Lung (tissue), 12 donors: ENCODE measurements around the gene INF2. TPM values are rescaled to one million over a fixed set of nuclear protein-coding genes. Genes with fewer than 3 reads are reported as not detected.

ENCODE experiments used
- ATAC-seq: fragments of 200-7000 bp; cut with Tn5 transposase; one replicate; pipeline ENCODE4 v1.9.1; 2020; ENCODE audit warnings: moderate number of reproducible peaks; ENCODE audit not compliant: insufficient read depth, low FRiP score
- DNase-seq, 3 donors: peaks; one replicate each; pipeline ENCODE4 v3.0.0-alpha.2; 2013 to 2017
- H3K27ac ChIP-seq, 2 donors: one replicate each; pipeline ENCODE4 v1.5.1; 2013; ENCODE audit warnings: mild to moderate bottlenecking in 2 of 2, moderate library complexity in 2 of 2, control low read depth in 1 of 2, inconsistent platforms in 1 of 2, low read depth in 1 of 2, low read length in 1 of 2
- H3K27me3 ChIP-seq, 3 donors: one replicate each; pipeline ENCODE4 v1.5.1; 2013; ENCODE audit warnings: low read length in 2 of 3; ENCODE audit not compliant: control insufficient read depth in 3 of 3, insufficient read depth in 3 of 3
- H3K36me3 ChIP-seq, 4 donors: one replicate each; pipeline ENCODE4 v1.5.1; 2013; ENCODE audit warnings: low read length in 4 of 4, mild to moderate bottlenecking in 1 of 4, moderate library complexity in 1 of 4; ENCODE audit not compliant: control insufficient read depth in 4 of 4, insufficient read depth in 4 of 4
- H3K4me1 ChIP-seq, 5 donors: one replicate each; pipeline ENCODE4 v1.5.1; 2013; ENCODE audit warnings: low read length in 5 of 5, mild to moderate bottlenecking in 2 of 5, moderate library complexity in 1 of 5; ENCODE audit not compliant: control insufficient read depth in 5 of 5, insufficient read depth in 5 of 5
- H3K4me3 ChIP-seq: one replicate; pipeline ENCODE4 v1.5.1; 2013; ENCODE audit warnings: mild to moderate bottlenecking, control low read depth, moderate library complexity
- H3K9ac ChIP-seq, 2 donors: one replicate each; pipeline ENCODE4 v1.5.1; 2013; ENCODE audit warnings: low read length in 2 of 2, control low read depth in 1 of 2; ENCODE audit not compliant: insufficient read depth in 1 of 2
- H3K9me3 ChIP-seq, 4 donors: one replicate each; pipeline ENCODE4 v1.5.1; 2013; ENCODE audit warnings: low read length in 3 of 4, mild to moderate bottlenecking in 1 of 4, moderate library complexity in 1 of 4; ENCODE audit not compliant: control insufficient read depth in 4 of 4, insufficient read depth in 3 of 4
- WGBS, 2 donors: extraction: QIAGEN DNeasy Blood & Tissue Kit; methylation state at CpG; one replicate each; pipeline ENCODE4 v1.1.7; 2013; 5-methylcytosine and 5-hydroxymethylcytosine counted together
- polyA plus RNA-seq, 2 donors: library from polyadenylated mRNA; stranded (reverse); fragments of 200-250 nt; gene quantifications; one replicate each; pipeline ENCODE4 v1.2.1, GENCODE V29; 2013
- total RNA-seq, 2 donors: library from RNA; depleted of rRNA in 1 of 2; stranded (reverse); fragments of >200 nt in 1 of 2; gene quantifications; one replicate each; pipeline ENCODE4 v1.2.1, GENCODE V29; 2014 to 2021
- TF ChIP-seq, protein P1 (sequence below): IDR thresholded peaks from 2 replicates; pipeline ENCODE4 v1.5.1; 2012; ENCODE audit warnings: mild to moderate bottlenecking; ENCODE audit errors: control extremely low read depth, extremely low read depth
- donor health status: control.
- donor health status: control.
- donor health status: Bipolar disorder and iron deficiency.
- donor health status: healthy.
- donor health status: DM: yes; HTN: yes; CAD: no.

Gene INF2
- total and polyA plus RNA-seq, 4 donors: 46.1 to 119 (median 78.4) TPM

DNA sequence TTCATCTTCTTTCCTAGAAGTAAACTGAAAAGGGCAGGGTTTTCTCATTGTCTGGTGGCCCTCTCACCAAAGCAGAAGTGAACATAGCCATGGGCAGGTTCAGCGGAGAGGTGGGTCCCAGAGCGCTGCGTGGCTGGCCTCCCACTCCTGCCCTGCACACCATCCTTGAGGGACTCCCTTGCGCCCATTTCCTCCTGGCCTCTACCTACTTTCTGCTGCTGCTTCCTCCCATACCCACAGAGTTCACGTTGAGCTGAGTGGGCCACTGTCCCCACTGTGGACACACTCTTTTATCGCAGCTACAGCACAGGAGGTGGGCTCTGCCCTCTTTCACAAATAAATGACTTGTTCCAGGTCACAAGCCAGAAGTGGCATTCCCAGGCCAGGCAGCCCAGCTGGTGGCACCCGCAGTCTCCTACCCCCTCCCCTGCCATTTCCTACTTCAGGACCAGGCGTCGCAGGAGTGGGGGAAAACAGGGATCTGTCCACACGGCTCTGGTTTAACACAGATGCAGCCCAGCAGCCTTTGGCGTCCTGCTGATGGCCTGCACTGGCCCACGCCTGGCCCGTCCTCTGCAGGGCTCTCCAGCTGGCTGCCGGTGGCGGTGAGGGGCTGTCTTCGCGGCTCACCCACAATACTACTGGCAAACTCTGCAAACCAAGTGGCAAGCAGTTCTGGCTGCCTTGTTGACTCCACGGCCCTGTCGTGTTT is 68.4 kb downstream of the INF2 start:
- whole genome bisulfite sequencing, 2 donors: 93 to 95% methylated on average over 19 of the region's 19 CpGs
- H3K4me1 ChIP-seq: peaks cover 0 to 15% (median 6%) of the 10 kb centered on the region in 5 donors
- TF ChIP-seq, protein P1, sequence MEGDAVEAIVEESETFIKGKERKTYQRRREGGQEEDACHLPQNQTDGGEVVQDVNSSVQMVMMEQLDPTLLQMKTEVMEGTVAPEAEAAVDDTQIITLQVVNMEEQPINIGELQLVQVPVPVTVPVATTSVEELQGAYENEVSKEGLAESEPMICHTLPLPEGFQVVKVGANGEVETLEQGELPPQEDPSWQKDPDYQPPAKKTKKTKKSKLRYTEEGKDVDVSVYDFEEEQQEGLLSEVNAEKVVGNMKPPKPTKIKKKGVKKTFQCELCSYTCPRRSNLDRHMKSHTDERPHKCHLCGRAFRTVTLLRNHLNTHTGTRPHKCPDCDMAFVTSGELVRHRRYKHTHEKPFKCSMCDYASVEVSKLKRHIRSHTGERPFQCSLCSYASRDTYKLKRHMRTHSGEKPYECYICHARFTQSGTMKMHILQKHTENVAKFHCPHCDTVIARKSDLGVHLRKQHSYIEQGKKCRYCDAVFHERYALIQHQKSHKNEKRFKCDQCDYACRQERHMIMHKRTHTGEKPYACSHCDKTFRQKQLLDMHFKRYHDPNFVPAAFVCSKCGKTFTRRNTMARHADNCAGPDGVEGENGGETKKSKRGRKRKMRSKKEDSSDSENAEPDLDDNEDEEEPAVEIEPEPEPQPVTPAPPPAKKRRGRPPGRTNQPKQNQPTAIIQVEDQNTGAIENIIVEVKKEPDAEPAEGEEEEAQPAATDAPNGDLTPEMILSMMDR: no peak
- no peaks in the 10 kb centered on the region for H3K27me3 ChIP-seq
- peaks cover 0 to 50% (median 31%) of the 10 kb centered on the region in 4 donors for H3K36me3 ChIP-seq
- ATAC-seq: no peak
- no peaks in the 10 kb centered on the region for H3K9me3 ChIP-seq
- DNase-seq: no peak
- H3K27ac ChIP-seq: no peak overlapping the region
- no peak overlapping the region for H3K9ac ChIP-seq
- H3K4me3 ChIP-seq: no peak overlapping the region

DNA sequence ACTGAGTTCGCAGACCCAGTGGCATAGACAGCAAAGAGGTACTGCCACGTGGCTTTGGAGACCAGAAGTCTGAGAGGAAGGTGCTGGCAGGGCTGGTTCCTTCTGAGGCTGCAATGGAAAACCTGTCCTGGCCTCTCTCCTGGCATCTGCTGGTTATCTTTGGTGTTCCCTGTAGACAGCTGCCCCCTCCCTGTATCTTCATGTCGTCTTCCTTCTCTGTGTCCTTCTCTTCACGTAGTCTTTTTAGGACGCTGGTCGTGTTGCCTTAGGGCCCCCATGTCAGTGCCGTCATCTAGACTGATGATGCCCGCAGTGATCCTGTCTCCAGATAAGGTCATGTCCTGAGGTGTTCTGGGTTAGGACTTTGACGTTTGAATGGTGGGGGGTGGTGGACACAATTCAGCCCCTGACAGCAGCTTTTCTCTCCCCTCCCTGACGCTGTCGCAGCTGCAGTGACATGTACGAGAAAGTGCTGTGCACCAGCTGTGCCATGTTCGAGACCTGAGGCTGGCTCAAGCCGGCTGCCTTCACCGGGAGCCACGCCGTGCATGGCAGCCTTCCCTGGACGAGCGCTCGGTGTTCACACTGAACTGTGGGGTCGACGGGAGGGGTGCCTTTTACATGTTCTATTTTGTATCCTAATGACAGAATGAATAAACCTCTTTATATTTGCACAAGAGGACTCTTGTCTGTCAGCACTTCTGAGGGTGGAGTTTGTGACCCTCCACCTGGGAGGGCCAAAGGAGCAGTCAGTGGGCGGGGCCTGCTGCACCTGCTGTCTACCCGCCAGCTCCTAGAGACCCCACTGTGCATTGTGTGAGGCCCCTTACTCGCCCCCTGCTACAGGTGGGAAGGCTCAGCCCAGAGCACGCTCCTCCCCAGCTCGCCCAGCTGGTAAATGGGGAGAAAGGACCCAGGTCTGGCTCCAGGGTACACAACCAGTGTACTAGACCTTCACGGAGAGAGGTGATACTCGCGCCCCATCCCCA is 69.9 kb downstream of the INF2 start:
- no peak for ATAC-seq
- Histone ChIP-seq H3K9me3 (no peaks in the 10 kb centered on the region), H3K36me3 (peaks cover 0 to 48% (median 31%) of the 10 kb centered on the region in 4 donors)

DNA sequence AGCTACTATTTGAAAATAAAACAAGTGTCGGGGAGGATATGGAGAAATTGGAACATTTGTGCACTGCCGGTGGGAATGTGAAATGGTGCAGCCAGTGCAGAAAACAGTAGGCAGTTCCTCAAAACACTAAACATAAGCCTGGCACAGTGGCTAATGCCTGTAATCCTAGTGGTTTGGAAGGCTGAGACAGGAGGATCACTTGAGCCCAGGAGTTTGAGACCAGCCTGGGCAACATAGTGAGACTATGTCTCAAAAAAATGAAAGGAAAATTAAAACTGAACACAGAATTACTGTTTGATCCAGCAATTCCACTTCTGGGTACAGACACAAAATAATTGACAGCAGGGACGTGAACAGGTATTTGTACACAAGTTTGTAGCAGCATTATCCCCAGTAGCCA is 76.1 kb downstream of the INF2 start:
- Histone ChIP-seq H3K27ac (no peak overlapping the region), H3K27me3 (no peaks in the 10 kb centered on the region), H3K4me1 (peaks cover 0 to 6% (median 5%) of the 10 kb centered on the region in 5 donors), H3K9me3 (peaks cover 0 to 5% (median 0%) of the 10 kb centered on the region in 4 donors), H3K36me3 (peaks cover 0 to 12% (median 4%) of the 10 kb centered on the region in 4 donors), H3K9ac (no peak overlapping the region), H3K4me3 (no peak overlapping the region)
- WGBS, 2 donors: 88 to 94% methylated on average over 3 of the region's 3 CpGs
- no peak for ATAC-seq
- no peak for DNase-seq
- TF ChIP-seq, protein P1: no peak

More for the DNA sequence above, 69.9 kb downstream of the INF2 start:
- H3K9ac ChIP-seq: no peak overlapping the region
- TF ChIP-seq, protein P1: no peak
- H3K27ac ChIP-seq: no peak overlapping the region
- WGBS, 2 donors: 88 to 92% methylated on average over 30 of the region's 30 CpGs
- no peaks in the 10 kb centered on the region for H3K27me3 ChIP-seq
- DNase-seq: no peak
- no peak overlapping the region for H3K4me3 ChIP-seq
- peaks cover 0 to 9% (median 4%) of the 10 kb centered on the region in 5 donors for H3K4me1 ChIP-seq
